GM18505 (cell line): ENCODE measurements around the gene NR1H4.
"Not testable (repeated sequence)": the region's sequence is repeated elsewhere in the genome, so short reads cannot be mapped to it uniquely, and the experiment has no call there.

Experiments
- ATAC-seq: cut with Tn5 transposase; IDR thresholded peaks from one replicate; pipeline ENCODE4 v1.9.1; 2021; ENCODE audit not compliant: unreplicated experiment
- POLR2A ChIP-seq: IDR thresholded peaks from 4 replicates; pipeline ENCODE4 v1.6.1; 2011; ENCODE audit warnings: borderline replicate concordance; ENCODE audit not compliant: insufficient read depth, insufficient read length; ENCODE audit errors: extremely low read depth

The NR1H4 gene

DNA sequence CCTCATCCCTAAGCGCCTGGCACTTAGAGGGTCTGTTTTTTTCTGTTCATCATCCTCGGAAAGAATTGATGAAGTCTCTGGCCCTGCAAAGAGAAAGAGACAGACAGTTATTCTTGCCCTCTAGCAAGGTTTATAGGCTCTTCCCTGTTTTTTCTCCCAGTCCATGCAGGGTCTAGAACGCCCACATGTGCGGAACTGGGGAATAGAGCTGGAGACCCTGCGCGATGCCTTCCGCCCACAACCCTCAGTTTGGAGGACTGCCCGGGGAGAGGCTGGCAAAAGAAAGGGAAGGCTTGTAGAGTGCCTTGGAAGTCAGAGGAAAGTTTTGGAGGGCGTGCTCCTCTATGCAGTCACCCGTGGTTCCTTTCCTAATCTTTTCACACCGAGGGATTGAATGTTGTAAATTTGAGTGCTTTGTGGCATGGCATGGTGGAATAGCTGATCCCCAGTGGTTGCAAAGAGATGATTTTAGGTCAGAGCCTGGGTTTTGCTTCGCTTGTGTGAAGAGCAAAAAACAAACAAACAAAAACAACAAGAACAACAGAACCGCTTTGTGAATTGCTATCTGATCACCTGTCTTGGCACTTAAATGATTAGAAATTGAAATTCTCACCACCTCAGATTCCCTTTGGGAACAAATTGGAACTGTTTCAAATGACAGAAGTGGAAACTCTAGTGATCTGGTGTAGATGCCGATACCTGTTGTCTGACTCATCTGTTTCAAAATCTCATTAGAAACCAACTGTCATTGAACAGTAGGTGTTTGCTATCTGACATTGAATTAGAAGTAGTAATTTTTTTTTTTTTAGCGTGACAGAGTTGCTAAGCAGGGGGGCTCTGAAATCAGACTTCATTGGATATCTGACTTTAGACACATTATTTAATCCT is 100.8 kb downstream of the NR1H4 start:
- no peak for ATAC-seq

DNA sequence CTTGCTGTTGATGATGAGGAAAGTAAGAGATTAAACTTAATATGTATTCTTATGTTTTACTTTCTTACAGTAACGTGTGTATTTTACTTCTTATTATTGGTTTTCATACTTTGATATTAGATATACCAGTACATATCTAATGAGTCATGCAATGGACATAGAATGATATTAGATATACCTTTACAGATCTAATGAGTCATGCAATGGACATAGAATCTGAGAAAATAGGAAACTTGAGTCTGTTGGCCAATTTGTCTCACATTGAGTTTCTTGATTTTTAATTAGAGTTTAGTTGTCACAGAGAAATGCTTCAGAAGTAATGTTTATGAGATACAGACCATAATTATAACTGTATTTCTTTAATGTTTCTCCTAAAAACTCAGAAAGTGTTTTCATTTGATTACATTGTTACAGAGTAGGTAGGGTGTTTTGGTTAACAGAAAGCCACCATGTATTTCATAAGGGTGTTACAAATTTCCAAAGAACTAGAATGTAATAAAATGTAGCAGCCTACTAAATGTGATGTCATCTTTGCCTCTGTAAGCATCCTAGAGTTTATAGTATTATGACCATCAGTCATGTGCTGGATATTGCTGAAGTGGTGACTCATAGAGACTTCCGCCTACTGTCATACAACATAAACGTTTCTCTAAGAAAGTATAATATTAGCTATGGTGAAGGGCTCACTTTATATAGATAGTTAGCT is 102.8 kb downstream of the NR1H4 start:
- ATAC-seq: no peak
- no peak for TF ChIP-seq POLR2A

More for the DNA sequence above, 100.8 kb downstream of the NR1H4 start:
- TF ChIP-seq POLR2A: no peak

DNA sequence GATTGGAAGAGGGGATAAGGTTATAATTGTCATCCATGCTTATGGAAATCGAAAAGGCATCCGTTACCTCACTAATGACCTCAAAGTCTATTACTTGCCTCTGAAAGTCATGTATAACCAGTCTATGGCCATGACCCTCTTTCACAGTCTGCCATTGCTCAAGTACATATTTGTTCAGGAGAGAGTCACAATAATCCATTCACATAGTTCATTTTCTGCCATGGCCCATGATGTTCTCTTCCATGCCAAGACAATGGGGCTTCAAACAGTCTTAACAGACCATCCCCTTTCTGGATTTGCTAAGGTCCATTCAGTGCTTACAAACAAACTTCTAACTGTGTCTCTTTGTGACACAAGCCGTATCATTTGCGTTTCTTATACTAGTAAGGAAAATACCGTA is 105.3 kb downstream of the NR1H4 start:
- no peak for TF ChIP-seq POLR2A
- no peak for ATAC-seq

DNA sequence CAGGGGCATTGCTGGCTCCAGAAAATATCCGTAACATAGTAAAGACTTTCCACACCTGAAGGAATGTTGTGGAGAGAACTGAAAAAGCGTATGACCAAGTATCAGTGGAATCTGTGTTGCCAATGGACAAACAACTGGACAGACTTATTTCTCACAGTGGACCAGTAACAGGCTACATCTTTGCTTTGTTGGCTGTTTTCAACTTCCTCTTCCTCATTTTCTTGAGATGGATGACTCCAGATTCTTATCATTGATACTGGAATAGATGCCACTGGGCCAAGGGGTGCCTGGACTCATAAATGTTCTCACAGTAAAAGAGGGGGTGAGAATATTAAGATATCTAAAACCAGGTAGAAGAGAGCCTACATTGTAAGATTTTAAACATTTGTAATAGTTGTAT is 106.2 kb downstream of the NR1H4 start:
- no peak for TF ChIP-seq POLR2A
- ATAC-seq: no peak

DNA sequence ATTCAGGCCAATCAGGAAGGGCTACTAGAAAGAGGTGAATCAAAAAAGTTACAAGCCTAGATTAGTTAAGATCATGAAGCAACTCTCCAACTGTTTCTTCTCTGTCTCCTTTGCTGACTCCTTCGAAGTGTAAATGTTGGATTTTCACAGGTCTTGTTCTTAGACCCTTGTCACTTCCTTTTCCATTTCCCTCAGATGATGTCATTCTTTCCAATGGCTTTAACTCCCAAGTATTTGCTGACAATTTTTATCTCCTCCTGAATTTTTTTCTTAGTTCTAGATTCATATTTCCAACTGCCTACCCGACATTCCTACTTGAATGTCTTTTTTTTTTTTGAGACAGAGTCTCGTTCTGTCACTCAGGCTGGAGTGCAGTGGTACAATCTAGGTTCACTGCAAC is 110.6 kb downstream of the NR1H4 start:
- no peak for TF ChIP-seq POLR2A
- ATAC-seq: no peak

DNA sequence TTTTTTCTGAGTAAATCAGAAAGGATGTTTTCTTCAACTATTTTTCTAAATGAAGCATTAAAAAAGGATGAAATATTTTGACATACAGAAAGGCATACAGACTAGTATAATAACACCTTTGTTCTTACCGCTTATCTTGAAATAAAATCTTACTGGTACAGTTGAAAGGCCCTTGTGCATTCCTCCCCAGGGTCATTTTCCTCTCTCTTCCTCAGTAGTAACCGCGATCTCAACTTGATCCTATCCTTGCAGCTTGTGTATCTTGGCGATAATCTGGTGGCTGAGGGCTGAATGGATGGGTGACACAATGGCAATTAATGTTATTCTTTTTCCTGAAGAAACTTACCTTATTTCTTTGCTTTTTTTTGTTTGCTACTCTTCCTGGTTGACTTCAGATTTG is 118.3 kb downstream of the NR1H4 start:
- no peak for TF ChIP-seq POLR2A
- no peak for ATAC-seq

DNA sequence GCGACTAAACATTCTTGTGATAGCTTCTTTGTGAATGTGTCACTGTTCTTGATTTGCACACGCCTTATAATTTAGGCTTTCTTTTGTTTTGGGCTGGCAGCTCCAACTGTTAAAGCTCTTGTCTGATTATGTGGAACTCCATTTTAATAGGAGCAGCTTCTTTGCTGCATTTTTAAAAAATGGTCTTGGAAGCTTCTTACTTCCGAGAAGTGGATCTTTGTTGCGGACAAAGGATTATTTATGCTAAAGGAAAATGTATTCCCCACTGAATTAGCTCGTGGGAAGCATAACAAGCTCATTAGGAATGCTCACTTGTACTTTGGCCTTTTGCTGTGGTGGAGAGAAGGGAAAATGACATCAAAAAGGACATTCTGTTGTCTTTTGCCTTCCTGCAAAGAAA is 119.8 kb downstream of the NR1H4 start:
- ATAC-seq: no peak
- TF ChIP-seq POLR2A: no peak

DNA sequence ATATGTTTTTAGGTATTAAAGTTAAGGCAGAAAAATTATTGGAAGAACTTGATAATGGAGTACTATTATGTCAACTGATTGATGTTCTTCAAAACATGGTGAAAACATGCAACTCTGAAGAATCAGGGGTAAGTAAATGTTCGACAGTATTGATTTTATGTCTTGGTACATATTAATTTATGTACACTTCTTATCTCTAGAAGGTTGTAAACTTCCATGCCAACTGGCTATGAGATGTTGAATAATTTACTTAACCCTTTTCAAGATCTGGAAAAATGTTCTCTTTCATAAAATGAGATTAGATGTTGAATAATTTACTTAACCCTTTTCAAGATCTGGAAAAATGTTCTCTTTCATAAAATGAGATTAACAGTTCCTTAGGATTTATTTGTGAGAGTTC is 128.0 kb downstream of the NR1H4 start:
- no peak for ATAC-seq
- no peak for TF ChIP-seq POLR2A

DNA sequence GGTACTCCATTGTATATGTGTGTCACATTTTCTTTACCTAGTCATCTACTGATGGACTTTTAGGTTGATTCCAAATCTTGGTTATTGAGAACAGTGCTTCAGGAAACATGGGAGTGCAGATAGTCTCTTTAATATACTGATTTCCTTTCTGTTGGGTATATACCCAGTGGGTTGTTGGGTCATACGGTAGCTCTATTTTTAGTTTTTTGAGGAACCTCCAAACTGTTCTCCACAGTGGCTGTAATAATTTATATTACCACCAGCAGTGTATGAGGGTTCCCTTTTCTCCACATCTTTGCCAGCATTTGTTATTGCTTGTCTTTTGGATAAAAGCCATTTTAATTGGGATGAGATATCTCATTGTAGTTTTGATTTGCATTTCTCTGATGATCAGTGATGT is 129.3 kb downstream of the NR1H4 start:
- not testable (repeated sequence) for ATAC-seq

DNA sequence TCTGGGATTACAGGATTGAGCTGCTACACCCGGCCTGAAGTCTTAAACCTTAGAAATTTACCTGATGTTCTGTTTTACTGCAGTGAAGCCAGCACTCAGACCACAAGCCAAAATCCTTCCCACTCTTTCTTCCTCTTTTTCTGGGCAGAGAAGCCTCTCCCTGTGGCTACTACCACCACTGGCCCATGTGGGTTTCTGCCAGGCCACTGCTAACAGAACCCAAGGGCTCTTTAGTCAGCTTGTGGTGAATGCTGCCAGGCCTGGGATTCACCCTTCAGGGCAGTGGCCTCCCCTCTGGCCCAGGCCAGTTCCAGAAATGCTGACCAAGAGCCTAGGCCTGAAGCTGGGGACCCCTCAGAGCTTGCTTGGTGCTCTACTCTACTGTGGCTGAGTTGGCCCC is 135.1 kb downstream of the NR1H4 start:
- no peak for ATAC-seq
- no peak for TF ChIP-seq POLR2A

DNA sequence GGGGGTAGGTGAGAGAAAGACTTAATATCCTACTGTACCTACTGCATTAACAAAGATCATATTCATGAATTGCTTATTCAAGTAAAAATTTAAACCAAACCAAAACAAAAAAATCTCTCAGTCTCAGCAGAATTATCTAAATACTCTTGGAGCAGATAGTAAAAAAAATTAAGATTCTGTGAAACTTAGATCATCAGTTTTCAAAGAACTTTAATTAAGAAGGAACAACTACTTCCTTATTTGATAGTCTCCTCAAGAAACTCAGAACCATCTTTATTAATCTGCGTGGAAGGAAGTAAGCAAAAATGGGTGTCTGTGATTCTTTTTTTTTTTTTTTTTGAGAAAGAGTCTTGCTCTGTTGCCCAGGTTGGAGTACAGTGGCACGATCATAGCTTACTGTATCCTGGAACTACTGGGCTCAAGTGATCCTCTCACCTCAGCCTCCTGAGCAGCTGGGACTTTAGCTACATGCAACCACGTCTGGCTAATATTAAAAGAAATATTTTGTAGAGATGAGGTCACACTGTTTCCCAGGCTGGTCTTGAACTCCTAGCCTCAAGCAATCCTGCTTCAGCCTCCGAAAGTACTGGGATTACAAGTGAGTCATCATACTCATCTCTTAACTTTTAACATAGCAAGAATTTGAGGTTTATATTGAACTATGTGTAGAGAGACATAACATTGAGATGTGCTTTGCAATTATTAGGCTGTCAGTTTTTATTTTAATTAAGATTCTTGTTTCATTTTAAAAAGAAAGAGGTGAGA is 137.2 kb downstream of the NR1H4 start:
- ATAC-seq: no peak
- TF ChIP-seq POLR2A: no peak

DNA sequence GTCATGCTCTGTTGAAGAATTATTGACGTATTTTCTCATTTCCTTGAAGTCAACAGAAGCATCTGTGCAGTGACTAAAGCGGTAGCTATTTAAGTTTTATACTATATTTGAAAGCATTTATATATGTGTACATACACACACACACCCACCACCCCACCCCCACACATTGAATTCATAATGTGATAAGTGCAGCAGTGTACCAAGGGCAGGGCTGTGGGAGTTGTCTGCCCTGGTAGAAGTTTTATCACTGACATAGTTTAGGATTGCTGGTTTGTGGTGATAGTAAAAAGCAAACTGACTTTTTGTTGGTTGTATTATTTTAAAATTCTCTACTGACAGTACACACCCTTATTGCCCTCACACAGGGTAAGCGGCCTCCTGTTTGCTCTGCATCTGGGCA is 138.9 kb downstream of the NR1H4 start:
- no peak for TF ChIP-seq POLR2A
- no peak for ATAC-seq
